Activated T-cell treated with anti-CD3 and anti-CD28 coated beads, Interleukin-2, amount 50 U/mL, for 24 hours (primary cell): ENCODE measurements around the gene HEATR5A.

Source experiments
- DNase-seq: peaks from one replicate; pipeline ENCODE4 v3.0.0-alpha.2; 2020
- H3K27ac Mint-ChIP-seq: 2 replicates; pipeline ENCODE4 v1.8.0; 2020; ENCODE audit warnings: mild to moderate bottlenecking, mixed read lengths
- H3K27me3 Mint-ChIP-seq: 2 replicates; pipeline ENCODE4 v1.8.0; 2020; ENCODE audit warnings: mixed read lengths
- H3K36me3 Mint-ChIP-seq: 2 replicates; pipeline ENCODE4 v1.8.0; 2020; ENCODE audit warnings: low read depth, mixed read lengths
- H3K4me1 Mint-ChIP-seq: 2 replicates; pipeline ENCODE4 v1.8.0; 2020; ENCODE audit warnings: low read depth, mixed read lengths
- H3K4me3 Mint-ChIP-seq: 2 replicates; pipeline ENCODE4 v1.8.0; 2020; ENCODE audit warnings: mild to moderate bottlenecking, moderate library complexity, mixed read lengths
- H3K9me3 Mint-ChIP-seq: 2 replicates; pipeline ENCODE4 v1.8.0; 2020; ENCODE audit warnings: mixed read lengths

The HEATR5A gene

DNA sequence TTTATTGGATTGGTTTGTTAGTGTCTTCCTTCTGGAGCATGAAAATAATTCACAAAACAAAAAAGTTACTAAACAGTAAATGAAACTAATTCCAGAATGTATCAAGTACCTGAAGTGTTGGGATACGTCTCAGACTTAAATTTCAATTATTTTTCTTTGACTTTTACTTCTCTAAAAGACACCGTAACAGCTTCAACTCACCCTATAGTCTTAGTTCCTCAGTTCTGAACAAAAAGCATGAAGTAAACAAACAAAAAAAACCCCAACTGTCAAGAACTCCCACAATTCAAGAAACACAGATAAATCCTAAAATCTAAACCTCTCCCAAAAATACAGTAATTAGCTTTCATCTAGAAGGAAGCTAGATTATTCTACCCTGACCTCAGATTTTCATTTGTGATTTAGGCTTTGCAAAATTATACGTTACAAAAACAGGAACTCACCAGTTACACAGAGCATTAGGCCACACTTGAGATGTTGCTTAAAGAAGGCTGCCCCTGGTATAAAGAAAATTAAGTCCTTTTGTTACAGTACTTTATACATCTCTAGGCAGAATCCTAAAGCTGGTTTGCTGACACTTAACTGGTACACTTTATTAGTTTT lies 10.2 kb downstream of the HEATR5A start:
- Mint-ChIP-seq H3K9me3 (no peaks in the 10 kb centered on the region), H3K4me1 (peaks cover 17% of the 10 kb centered on the region), H3K36me3 (peaks cover 5% of the 10 kb centered on the region), H3K27me3 (no peaks in the 10 kb centered on the region), H3K27ac (no peak overlapping the region), H3K4me3 (no peak overlapping the region)
- no peak for DNase-seq

DNA sequence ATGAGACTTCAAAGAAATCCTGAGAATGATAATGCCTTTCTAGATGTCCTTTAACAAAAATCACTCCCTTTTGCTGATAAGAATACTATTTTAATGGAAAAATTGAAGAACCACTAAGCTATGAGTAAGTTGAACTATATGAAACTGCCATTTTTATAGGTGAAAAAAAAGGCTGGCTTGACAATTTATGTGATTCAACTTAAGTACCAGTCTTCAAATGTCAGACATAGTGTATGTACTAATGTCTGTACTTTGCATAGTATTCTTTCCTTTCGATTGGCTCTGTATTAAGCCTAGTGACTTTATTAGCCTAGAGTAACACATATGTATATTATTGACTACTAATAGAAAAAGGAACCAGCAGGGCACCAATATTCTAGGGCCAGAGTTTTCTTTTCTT lies 11.9 kb downstream of the HEATR5A start:
- H3K36me3 Mint-ChIP-seq: peaks cover 5% of the 10 kb centered on the region
- DNase-seq: no peak
- H3K9me3 Mint-ChIP-seq: no peaks in the 10 kb centered on the region
- H3K27ac Mint-ChIP-seq: no peak overlapping the region
- H3K4me1 Mint-ChIP-seq: peaks cover 6% of the 10 kb centered on the region
- H3K27me3 Mint-ChIP-seq: no peaks in the 10 kb centered on the region
- H3K4me3 Mint-ChIP-seq: no peak overlapping the region

DNA sequence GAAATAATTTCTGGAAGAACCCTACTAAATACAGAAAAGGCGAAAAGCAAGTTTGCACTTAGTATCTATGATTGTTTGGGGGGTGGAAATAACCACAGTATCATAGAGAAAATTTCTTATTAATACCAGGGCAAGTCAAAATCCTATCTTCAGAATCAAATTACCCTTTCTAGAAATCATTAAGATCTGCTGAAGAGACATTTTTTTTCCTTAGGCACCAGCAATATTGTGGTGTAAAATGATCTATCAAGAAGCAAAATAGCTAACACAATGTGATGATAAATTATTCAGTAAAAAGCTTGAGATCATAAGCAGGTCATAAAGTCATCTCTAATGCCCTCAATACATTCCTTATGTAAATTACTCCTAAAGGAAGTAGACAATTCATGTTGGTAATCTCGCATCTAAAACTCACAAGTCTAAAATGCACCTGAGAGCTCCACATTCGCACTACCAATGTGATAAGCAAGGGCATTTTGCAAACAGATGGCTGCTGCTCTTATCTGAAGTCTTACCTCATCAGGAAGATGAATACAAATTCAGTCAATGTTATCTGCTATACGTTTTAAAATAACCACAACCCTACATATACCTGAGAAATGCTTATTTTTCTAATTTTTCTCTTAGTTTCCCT lies 14.6 kb downstream of the HEATR5A start:
- Mint-ChIP-seq H3K4me3 (no peak overlapping the region), H3K27ac (no peak overlapping the region), H3K4me1 (peaks cover 6% of the 10 kb centered on the region), H3K9me3 (no peaks in the 10 kb centered on the region), H3K27me3 (no peaks in the 10 kb centered on the region), H3K36me3 (peaks cover 22% of the 10 kb centered on the region)
- no peak for DNase-seq

DNA sequence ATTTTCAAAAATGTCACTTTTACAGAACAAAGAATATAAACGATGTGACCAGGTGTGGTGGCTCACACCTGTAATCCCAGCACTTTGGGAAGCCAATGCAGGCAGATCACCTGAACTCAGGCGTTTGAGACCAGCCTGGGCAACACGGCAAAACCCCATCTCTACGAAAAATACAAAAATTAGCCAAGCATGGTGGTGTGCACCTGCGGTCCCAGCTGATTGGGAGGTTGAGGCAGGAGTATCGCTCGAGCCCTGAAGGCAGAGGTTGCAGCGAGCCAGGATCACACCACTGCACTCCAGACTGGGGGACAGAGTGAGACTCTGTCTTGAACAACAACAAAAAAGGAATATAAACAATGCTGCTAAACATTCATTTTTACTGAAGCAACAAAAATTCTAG lies 15.2 kb downstream of the HEATR5A start:
- no peaks in the 10 kb centered on the region for H3K9me3 Mint-ChIP-seq
- DNase-seq: no peak
- H3K27ac Mint-ChIP-seq: no peak overlapping the region
- no peaks in the 10 kb centered on the region for H3K27me3 Mint-ChIP-seq
- no peak overlapping the region for H3K4me3 Mint-ChIP-seq
- peaks cover 24% of the 10 kb centered on the region for H3K36me3 Mint-ChIP-seq
- H3K4me1 Mint-ChIP-seq: peaks cover 9% of the 10 kb centered on the region

DNA sequence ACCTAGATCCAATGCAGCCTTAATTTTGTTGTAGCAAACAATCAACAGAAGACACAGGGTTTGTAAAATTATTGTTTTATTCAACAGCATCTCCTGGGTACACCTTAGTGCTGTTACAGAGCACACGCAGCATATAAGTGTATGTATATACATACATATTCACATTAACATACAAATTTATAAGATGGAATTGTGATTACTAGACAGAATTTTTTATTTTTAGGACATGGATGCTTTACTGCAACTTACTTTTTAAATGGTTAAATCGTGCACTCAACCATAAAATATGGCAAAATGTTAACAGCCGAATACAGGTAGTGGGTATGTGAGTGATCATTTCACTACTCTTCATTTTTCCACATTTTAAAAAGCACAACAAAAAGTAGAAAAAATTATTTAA lies 16.6 kb downstream of the HEATR5A start:
- Mint-ChIP-seq H3K36me3 (peaks cover 27% of the 10 kb centered on the region), H3K27ac (no peak overlapping the region), H3K9me3 (no peaks in the 10 kb centered on the region), H3K4me1 (peaks cover 12% of the 10 kb centered on the region), H3K27me3 (no peaks in the 10 kb centered on the region), H3K4me3 (no peak overlapping the region)
- no peak for DNase-seq

DNA sequence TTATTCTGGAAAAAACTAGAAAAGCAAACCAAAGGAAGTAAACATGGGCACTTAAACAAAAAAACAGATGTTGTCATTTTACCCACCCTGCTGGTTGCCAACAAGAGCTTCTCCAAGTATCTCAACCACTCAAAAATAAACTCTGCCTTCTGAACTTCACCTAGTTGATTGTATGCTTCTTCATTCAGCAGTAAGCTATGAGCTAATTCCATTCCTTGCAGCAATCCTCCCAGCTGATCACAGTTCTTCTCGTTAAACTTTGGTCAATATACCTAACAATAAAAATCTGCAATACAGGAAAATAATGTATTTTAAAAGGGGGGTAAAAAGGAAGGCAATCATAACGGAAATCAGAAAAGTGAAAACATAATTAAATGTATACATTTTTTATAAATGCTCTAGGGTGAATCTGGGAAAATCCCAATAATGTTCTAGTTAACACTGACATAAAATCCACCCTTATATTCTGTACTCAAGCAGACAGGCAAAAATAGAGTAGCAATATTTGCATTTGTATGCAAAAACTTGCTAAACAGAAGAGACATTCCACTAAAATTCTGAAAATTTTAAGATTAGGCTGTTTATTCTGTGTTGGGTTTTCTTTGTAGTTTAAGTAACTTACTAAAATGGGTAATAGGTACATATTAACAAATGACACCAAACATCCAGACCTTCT lies 17.4 kb downstream of the HEATR5A start:
- H3K4me3 Mint-ChIP-seq: no peak overlapping the region
- H3K27me3 Mint-ChIP-seq: no peaks in the 10 kb centered on the region
- H3K27ac Mint-ChIP-seq: no peak overlapping the region
- no peaks in the 10 kb centered on the region for H3K9me3 Mint-ChIP-seq
- H3K4me1 Mint-ChIP-seq: peaks cover 9% of the 10 kb centered on the region
- no peak for DNase-seq
- H3K36me3 Mint-ChIP-seq: peaks cover 34% of the 10 kb centered on the region

DNA sequence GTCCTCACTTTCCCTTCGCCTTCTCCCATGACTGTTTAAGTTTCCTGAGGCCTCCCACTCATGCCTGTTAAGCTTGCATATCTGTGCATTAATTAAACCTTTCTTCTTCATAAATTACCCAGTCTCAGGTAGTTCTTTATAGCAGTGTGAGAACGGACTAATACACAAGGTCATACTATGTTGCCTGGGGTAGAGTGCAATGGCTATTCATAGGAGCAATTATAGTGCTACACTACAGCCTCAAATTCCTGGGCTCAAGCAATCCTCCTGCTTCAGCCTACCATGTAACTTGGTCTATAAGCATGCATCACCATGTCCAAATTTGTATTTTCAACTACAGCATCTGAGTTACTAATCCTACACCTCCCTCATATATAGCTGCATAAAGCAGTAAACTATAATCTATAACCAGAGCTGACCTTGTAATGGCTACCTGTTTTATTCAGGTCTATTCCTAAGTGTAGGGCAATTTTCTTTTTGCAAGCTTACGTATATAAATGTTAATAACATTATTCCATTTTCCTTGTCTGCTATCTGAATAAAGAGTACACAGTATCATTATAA lies 18.9 kb downstream of the HEATR5A start:
- Mint-ChIP-seq H3K27me3 (no peaks in the 10 kb centered on the region), H3K4me1 (peaks cover 9% of the 10 kb centered on the region), H3K27ac (no peak overlapping the region), H3K9me3 (no peaks in the 10 kb centered on the region), H3K4me3 (no peak overlapping the region), H3K36me3 (peaks cover 43% of the 10 kb centered on the region)
- DNase-seq: no peak

DNA sequence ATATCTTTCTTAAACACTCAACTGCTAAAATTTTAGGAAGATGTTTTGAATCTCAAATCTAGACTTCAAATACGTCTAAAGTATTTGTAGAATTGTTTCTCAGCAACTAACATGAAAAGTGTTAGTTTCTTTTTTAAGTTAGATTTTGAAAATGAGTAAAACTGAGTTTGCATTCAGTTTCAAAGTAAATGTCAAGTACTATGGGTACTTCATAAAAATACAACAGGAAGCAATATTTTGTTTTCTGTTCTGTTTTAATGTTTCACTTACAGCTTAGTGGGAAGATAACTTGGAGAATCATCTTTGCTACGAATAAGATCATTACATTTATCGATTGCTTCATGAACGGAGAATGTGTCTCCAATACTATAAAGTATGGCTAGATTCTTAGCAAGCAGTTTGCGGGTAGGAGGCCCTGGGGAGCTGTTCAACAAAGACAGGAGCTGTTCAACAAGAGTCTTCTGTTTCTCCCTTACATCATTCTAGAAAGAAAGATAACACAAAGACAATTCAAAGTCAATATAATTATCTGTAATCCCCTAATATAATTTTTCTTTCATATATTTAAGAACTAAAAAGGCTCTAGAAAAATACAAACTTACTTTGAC lies 20.2 kb downstream of the HEATR5A start:
- DNase-seq: no peak
- no peaks in the 10 kb centered on the region for H3K9me3 Mint-ChIP-seq
- peak overlapping the region; percentile 4 for H3K4me3 Mint-ChIP-seq
- H3K27me3 Mint-ChIP-seq: no peaks in the 10 kb centered on the region
- H3K4me1 Mint-ChIP-seq: peaks cover 6% of the 10 kb centered on the region
- H3K36me3 Mint-ChIP-seq: peaks cover 47% of the 10 kb centered on the region
- H3K27ac Mint-ChIP-seq: peak overlapping the region; percentile 74

DNA sequence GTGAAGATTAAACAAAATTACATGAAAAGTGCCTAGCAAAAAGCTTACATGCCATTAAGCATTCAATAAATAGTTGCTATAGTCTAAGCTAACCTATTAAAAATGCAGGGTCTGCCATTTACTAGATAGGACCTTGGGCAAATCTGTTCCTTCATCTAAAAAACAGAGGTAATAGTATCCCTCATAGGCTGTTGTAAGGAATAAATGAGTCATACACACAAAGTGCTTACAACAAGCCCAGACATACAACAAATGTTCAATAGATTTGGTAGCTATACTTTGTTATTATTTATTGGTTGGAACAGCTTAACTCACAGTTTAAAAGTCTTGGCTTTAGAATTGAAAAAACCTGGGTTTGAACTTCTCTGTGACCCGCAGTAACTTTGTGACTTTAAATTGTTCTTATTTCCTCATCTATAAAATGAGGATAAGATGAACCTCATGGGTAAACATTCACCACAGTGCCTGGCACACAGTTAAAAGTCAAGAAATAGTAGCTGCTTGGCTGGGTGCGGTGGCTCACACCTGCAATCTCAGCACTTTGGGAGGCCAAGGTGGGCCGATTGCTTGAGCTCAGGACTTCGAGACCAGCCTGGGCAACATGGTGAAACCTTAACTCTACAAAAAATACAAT lies 24.7 kb downstream of the HEATR5A start:
- no peak overlapping the region for H3K4me3 Mint-ChIP-seq
- H3K27ac Mint-ChIP-seq: no peak overlapping the region
- H3K27me3 Mint-ChIP-seq: no peaks in the 10 kb centered on the region
- no peaks in the 10 kb centered on the region for H3K9me3 Mint-ChIP-seq
- DNase-seq: no peak
- peaks cover 14% of the 10 kb centered on the region for H3K4me1 Mint-ChIP-seq
- peaks cover 39% of the 10 kb centered on the region for H3K36me3 Mint-ChIP-seq

DNA sequence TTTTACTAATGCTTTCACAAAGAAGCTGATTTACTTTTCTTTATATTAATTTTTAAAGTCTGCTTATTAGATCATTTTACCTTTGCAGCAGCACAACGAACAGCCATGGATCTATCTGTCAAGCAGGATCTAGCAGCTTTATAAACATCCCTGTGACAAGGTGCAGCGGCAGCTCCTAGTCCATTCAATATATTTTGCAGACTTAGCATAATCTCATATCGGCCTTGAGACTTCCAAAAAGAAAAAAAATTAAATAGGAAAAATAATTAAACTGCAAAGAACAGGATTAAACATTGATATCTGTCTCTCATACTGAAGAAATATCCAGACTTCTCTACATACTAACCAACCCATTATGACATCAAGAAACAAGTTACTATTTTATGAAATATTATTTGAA lies 25.2 kb downstream of the HEATR5A start:
- Mint-ChIP-seq H3K36me3 (peaks cover 37% of the 10 kb centered on the region), H3K4me1 (peaks cover 13% of the 10 kb centered on the region), H3K4me3 (no peak overlapping the region), H3K27ac (no peak overlapping the region), H3K9me3 (no peaks in the 10 kb centered on the region), H3K27me3 (no peaks in the 10 kb centered on the region)
- DNase-seq: no peak

DNA sequence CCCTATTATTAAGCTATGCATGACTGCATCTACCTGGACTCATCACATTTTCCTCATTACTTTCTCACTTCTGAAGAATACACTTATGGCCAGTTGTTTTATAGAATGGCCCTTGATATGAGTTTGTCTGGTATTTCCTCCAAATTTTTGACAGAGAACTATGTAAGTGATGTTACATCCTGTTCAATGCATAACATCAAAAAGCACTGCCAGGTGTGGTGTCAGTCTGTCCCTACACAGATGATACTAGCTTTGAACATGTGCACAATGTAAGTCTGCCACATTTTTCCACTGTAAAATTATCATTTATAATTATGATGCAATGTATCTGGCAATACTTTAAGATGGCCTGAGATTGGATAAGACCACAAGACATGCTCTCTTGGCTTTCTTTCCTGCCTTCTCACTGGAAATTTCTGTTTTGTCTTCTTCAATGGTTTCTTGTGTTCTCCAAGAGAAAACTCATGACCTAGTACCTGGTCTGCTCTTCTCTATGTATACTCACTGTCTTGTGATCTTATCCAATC lies 28.3 kb downstream of the HEATR5A start:
- peaks cover 31% of the 10 kb centered on the region for H3K4me1 Mint-ChIP-seq
- no peak overlapping the region for H3K27ac Mint-ChIP-seq
- no peaks in the 10 kb centered on the region for H3K27me3 Mint-ChIP-seq
- DNase-seq: no peak
- H3K4me3 Mint-ChIP-seq: no peak overlapping the region
- peaks cover 25% of the 10 kb centered on the region for H3K36me3 Mint-ChIP-seq
- no peaks in the 10 kb centered on the region for H3K9me3 Mint-ChIP-seq

DNA sequence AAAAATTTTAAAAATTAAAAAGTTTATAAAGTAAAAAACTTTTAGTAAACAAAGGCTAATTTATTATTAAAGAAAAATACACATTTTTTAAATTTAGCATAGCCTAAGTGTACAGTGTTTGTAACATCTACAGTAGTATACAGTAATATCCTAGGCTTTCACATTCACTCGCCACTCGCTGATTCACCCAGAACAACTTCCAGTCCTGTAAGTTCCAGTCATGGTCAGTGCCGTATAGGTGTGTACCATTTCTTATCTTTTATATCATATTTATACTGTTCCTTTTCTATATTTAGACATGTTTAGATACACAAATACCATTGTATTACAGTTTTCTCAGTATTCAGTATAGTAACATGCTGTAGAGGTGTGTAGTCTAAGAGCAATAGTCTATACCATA lies 28.9 kb downstream of the HEATR5A start:
- Mint-ChIP-seq H3K27me3 (no peaks in the 10 kb centered on the region), H3K36me3 (peaks cover 22% of the 10 kb centered on the region), H3K4me1 (peaks cover 31% of the 10 kb centered on the region), H3K27ac (no peak overlapping the region), H3K9me3 (no peaks in the 10 kb centered on the region), H3K4me3 (no peak overlapping the region)
- DNase-seq: no peak

DNA sequence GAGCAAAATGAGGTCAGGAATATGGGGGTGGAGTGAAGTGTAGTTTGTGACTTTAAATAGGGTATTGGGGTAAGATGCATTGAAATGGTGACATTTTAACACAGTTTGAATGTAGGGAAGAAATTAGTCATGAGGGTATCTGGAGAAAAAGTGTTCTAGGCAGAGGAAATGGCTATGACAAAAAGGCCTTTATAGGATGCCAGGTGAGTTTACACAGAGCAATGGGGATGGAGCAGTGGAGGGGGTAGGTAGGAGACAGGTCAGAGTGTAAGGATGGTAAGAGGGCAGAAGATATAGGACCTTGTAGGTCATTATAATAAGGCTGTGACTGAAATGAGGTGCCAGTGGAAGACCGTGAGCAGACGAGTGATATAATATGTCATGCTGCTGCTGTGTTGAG lies 30.4 kb downstream of the HEATR5A start:
- no peaks in the 10 kb centered on the region for H3K27me3 Mint-ChIP-seq
- H3K27ac Mint-ChIP-seq: peak overlapping the region; percentile 81
- no peaks in the 10 kb centered on the region for H3K9me3 Mint-ChIP-seq
- no peak for DNase-seq
- peaks cover 24% of the 10 kb centered on the region for H3K36me3 Mint-ChIP-seq
- H3K4me3 Mint-ChIP-seq: peak overlapping the region; percentile 2
- H3K4me1 Mint-ChIP-seq: peaks cover 31% of the 10 kb centered on the region

DNA sequence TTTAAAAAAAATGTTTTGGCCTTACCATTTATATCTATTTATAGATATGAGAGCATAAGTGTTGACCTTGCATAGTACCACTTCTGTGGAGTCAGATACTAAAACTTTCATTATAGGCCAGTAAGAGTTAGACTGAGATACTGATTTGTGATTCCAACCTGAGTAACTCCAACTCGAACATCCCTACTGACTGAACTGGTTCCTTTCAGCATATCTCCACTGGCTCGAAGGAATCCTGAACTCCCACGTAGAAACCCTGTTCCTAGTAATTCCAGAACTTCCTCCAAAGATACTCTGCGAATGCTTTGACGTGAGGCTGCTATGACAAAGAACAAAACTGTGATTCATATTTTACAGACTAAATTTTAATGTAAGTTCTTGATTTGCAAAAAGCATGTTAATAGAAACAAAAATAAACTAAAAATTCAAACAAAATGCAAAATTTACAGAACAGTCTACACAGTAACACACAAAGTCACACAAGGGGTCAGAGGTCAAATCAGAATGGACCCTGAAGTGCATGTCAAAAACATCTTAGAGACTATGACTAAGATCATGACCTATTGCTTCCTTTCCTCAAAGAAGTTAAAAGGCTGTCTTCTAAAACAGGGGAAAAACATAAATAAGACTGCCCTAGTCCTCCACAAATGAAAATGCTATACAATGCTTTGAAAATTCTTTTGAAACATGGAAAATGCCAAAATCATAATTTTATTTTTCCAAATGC lies 31.5 kb downstream of the HEATR5A start:
- Mint-ChIP-seq H3K36me3 (peaks cover 26% of the 10 kb centered on the region), H3K9me3 (no peaks in the 10 kb centered on the region), H3K4me1 (peaks cover 31% of the 10 kb centered on the region), H3K4me3 (no peak overlapping the region), H3K27me3 (no peaks in the 10 kb centered on the region), H3K27ac (peak overlapping the region; percentile 81)
- no peak for DNase-seq
